8988T (cell line): ENCODE results near the gene S100A13.
A peak's percentile ranks its signal among the peaks of the same experiment; 100 is the strongest.

ENCODE experiments used
- DNase-seq: peaks from one replicate; pipeline ENCODE4 v3.0.0; 2011

The S100A13 gene

DNA sequence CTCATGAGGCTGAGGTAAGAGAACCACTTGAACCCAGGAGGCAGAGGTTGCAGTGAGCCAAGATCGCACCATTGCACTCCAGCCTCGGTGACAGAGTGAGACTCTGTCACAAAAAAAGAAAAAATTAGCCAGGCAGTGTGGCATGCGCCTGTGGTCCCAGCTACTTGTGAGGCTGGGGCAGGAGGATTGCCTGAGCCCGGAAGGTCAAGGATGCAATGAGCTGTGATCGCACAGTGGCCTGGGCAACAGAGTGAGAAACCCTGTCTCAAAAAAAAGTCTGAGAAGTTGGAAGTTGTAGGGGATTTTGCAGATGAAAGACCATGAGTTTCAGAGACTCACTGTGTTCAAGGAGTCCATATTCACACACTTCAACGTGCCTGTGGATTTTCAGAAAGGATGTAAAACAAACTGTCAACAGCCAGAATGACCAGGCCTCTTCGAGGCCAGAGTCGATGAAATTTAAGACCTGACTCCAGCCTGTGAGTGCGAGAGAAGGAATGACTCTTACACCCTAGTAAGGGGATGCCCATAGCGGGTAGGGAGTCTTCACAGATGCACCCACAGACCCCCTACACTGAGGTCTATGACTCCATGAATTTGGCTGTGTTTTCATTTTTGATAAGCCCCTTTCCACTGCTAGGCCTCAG is 2.2 kb downstream of the S100A13 start:
- no peak for DNase-seq

DNA sequence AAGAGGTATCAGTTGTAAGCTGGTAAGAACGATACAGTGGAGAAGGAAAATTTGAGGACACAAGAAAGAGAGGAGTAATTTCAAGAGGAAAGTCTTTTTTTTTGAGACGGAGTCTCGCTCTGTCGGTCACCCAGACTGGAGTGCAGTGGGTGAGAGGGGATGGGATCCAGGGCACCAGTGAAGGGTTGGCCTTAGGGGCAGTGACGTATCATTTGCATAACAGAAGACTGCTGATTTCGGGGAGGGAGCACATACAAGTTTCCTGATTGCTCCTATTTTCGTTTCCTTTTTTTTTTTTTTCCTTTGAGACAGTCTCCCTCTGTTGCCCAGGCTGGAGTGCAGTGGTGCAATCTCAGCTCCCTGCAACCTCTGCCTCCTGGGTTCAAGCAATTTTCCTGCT is 4.2 kb downstream of the S100A13 start:
- no peak for DNase-seq

DNA sequence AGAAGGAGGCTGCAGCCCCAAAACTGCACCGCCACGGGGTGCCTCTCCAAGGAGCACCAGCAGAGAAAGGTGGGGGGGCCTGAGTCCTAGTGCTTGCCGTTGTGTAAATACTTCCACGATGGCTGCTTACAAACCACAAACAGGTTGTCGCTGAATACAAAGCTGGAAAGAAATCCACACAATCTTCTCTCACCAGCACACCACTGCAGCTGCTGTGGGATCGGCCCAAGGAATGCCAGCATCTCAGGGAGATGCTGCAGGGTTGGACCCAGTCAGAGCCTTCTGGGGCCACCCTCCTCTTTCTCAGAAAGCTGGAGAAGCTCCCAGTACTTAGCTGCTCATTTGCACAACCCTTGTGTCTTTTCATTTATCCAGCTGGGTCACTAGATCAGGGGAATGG is 8.1 kb downstream of the S100A13 start:
- DNase-seq, result no peak

DNA sequence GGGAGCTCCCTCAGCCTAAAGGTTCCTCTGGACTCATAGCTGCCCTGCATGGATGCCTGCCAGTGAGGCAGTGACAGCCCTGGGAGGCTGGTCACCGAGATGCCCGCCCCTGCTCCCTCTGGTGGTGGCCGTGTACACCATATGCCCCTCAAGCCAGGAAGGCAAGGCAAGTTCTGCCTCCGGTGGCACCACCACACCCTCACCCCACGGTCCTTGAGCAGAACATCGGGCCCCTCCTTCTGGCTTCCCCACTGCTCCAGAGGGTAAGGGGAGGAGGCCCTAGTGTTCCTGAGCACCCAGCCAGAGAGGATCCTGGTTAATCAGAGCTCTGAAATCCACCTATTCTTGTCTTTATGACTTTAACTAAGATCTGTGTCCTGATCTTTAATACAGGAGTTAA is 9.6 kb downstream of the S100A13 start:
- no peak for DNase-seq

DNA sequence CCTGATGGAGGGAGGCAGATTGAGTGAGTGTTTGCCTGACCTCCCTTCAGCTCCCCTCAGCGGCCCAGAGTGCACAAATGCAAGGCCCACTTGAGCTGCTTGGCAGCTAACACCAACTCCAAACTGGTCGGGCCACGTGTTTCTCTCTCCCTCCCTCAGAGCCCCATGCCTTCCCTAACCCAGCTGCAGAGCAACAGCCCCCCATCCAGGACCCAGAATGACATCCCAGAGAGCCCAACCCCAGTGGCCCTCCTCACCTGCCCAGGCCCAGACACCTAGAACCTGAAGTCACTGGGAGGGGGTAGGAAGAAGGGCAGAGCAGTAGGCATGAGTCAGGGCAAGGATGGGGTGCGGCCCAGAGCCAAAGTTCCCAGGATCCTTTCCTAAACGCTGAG is 10.4 kb downstream of the S100A13 start:
- no peak for DNase-seq

DNA sequence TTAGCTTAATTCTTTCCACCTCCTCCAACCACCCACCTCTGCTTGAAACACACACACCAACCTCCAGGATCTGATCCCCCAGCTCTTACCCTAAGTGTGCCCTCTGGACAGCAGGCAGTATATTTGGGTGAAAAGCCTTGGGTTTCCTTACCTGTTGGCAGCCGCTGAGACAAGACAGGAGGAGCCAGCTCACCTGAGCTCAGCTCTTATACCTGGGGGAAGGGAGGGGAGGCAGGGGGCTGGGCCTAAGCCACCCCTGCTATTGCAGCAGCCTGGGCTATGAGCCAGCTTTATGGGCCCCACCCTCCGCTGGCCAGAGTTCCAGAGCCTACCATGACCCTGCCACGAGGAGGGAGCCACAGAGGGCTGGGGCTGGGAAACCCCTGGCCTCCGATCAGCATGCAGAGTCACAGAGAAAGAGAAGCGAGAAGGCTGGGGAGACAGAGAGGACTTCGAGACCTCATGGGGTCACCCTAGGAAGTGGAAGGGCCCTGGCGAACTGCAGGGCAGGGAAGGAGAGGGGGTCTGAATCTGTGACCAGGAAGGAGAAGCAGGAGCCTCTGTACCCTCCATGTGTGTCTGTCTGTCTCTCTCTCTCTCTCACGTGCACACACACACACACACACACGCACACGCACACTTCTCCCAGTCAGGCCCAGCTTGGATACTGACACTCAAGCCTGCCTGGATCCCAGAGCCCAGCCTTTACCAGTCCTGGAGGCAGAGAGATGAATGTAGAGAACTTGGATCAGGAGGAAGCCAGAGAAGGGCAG is 11.0 kb downstream of the S100A13 start, which contains the start of gene S100A14:
S100A14 (minus strand) TSS at position 182 of the 773 bp plus-strand sequence. CDS start 467 bp downstream, outside the sequence.
- no peak for DNase-seq

DNA sequence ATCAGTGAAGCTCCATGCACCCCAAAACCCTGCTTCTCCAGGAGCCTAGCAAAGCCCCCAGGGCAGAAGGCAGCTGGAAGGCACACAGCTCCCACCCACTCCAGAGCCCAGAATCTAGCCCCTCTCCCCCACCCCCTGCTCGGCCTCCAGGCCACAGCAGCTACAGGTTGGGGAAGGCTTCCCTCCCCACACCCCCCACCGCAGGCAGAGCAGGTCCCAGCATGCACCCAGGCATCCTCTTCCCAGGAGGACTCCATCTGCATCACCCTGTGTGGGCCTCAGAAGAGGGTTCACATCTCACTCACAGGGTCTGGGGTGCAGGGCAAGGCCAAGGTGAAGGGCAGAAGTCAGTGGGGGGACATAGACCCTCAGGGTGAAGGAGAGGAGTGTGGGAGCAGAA is 11.9 kb downstream of the S100A13 start:
- DNase-seq, result no peak

DNA sequence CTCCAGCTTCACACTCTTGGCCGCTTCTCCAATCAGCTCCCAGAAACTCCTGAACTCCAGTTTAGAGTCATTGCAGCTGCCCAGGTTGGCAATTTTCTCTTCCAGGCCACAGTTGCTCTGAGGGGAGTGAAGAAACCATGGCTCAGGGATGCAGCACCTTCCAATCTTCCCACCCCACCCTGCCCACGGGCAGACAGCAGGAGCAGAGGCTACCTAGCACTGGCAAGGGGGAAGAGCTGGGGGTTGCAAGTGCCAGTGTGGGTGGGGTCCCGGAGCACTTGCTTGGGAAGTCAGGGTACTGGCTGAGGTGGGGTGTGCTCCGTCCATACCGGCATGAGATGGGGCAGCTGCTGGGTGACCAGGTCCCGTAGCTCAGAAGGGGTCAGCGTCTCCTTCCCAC is 12.4 kb downstream of the S100A13 start:
- DNase-seq, result no peak

DNA sequence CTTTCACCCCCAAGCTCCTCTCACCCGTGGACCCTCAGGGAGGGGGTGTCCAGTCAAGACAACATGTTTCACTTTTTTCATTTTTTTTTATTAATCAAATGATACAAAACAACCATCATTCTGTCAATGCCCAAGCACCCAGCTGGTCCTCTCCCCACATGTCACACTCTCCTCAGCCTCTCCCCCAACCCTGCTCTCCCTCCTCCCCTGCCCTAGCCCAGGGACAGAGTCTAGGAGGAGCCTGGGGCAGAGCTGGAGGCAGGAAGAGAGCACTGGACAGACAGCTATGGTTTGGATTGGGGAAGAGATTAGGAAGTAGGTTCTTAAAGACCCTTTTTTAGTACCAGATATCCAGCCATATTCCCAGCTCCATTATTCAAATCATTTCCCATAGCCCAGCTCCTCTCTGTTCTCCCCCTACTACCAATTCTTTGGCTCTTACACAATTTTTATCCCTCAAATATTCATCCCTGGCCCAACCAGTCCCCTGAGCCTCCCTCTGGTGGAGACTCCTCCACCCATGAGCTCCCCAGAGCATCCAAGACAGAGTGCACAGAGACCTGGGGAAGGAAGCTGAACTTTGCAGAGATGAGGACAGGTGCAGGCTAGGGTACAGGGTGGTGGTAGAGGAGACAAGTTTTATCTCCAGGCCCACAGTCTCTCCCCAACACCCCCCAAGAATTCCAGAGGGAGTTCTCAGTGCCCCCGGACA is 13.0 kb downstream of the S100A13 start:
- no peak for DNase-seq

DNA sequence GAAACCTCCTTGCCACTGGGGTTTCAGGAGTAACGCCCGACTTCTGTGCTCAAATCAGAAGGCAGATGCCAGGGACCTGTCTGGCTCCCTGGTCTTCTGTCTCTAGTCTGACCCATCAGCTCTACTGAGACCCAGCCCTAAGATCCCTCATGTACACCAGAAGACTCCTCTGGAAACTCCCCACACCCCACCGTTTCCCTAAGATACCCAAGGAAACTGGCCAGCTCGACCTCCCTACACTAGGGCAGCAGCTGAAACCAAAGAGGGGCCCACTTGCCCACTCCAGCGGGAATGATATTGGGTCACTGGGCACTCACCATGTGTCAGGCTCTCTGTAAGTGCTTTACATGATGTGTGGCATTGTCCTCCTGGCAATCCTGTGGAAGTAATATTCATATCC is 13.9 kb downstream of the S100A13 start:
- no peak for DNase-seq

DNA sequence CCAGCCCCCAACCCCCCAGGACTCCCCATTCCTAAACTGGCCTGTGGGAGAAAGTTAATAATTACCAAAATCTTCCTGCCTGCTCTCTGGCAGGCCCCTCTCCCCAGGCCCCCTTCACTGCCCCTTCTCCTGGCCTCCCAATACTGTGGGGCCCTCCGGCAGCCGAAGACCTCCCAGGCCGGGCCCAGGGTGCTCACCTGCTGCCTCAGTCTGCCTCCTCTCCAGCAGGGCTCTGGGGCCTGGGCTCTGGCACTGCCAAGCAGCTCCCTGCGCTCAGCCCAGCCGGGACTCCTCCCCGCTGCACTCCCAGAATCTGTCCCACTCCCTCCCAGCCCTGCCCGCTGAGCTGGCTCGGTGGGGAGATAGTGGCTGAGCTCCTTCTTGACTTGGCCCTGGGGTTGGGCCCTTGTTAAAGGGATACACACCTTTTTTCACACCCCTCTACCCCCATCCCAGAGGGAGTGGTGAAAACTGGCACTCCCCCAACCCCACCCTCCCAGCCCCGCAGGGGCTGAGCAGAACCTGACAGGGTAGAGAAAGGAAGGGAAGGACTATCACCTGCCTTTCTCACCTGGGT is 14.5 kb downstream of the S100A13 start, which contains the start of gene S100A16:
S100A16 (minus strand) TSS at position 383 of the 577 bp plus-strand sequence. CDS start 4,986 bp downstream, outside the sequence.
- peak; percentile 79 for DNase-seq

DNA sequence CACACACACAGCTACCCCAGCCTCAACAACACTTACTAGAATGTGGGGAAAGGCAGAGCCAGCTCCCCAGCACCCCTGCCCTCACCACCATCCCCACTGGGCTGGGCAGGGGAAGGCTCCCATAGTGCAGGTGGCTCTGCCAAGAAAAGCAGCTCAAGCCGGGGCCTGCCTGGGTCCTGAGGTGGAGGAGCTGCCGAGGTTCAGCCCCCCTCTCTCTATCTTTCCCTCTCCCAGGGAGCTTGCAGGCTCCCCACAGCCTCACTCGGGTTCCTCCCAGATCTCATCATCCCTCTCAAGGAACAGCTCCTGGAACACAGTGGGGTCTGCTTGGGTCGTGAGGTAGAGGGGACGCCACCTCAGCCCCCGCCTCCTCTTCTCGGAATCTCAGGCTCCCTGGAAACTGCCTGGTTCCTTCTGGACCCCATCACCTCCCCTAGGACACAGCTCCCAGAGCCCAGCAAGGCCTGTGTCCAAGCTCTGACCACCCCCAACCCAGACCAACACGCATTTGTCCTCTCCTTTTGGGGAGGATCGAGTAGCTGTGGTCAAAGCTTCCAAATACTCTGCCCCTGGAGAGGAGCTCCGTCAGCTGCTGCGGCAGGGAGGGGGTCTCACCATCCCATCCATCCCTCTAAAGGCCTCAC is 15.1 kb downstream of the S100A13 start:
- no peak for DNase-seq

DNA sequence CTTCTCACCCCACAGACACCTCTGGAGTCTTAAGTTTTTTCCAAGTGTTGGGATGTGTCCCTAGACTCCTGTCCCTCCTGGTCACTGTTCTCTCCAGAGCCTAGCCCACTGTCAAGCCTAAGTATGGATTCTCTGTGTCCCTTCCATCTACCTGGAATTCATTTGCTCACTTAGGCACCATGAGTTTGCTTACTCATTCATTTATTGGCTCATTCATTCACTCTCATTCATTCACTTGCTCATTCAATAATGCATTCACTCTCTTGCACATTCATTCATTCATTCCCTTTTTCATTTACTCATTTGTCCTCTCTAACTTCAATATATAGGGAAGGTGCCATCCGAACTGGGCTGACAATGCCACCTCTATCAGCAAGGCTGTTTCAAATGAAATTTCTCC is 15.9 kb downstream of the S100A13 start:
- no peak for DNase-seq

DNA sequence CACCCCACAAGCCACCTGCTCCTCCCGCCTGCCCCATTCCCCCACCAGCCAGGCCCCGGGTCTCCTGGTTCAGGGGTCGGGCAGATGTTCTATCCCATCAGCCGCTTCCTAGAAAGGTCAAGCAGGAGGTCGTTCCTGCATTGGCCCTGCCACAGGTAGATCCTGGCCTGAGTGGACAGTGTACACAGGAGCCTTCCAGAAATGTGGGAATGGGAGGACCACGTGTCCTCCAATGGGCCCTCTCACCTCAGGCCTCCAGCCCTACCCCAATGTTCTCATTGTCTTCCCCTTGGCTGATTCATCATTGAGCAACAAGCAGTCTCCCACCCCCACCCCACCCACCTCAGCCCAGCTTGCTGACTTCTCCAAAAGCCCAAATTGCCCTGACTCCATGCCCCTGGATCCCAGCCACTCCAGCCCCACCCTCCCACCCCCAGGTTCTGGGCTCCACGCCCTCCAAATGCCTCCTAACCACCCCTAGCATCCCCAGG is 16.4 kb downstream of the S100A13 start:
- DNase-seq, result no peak

DNA sequence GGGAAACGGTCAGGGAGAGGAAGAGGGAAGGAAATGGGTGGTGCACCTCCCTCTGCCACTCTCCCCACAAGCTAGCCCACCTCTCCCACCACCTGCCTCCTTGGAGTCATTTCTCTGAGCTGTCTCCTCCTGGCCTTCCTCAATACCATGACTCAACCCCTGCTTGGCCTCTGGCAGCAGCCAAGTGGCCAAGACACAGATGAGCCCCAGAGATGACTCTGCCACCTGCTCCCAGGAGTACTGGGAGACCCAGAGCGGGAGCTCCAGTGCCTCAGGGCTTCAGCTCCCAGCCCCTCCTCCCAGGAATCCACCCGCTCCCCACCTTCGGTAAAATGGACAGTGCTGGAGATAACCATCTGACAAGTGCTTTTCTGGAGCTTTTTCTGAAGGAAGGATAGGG is 17.0 kb downstream of the S100A13 start:
- no peak for DNase-seq

DNA sequence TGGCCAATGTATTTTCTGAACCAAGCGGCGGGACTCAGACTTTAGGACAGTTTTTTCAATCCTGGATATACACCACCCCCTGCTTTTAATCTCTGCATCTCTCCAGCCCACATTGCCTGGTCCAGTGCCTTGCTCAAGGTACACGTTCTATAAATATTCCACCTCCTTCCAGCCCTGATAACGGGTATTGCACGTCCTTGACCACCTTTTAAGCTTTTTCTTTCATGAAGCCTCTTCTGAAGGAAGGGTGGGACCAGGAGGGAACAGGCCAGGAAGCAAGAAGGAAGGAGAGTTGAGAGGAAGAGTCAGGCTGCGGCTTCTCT is 17.8 kb downstream of the S100A13 start:
- DNase-seq, result no peak

DNA sequence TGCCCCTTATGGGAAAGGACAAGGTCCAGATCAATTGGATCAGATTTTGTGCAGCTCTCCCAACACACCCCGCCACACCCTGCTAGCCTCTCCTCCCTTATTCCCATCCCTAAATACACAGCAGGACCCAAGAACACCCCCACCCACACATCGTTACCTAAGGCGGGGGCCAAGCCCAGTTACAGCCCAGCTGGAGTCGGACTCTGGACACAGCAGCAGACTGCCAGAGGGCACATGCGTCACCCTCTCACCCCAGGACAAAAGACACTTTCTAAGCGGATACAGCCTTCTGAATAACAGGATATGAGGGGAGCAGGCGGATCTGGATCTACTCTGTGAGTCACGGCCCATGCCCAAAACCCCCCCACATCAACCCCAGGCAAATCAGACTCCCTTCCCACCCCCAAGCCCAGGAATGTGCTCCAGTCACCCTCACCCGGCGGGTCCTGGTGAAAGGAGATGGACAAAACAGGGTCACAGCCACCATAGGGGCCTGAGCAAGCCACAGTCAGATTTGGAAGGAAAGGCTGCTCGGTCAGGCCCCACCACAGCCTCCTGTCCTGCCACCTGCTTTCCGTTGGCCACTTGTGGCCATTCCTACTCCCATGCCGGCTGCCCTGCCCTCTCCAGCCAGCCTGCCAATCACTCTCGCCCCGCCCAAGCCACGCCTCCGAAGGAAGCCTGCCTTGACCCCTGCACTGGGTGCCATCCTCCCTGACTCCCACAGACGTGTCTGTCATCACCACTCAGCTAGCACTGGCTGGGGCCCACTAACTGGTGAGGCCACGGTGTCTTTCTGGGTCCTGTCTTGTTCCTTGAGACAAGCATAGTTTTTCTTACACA is 18.3 kb downstream of the S100A13 start:
- DNase-seq, result peak; percentile 86

DNA sequence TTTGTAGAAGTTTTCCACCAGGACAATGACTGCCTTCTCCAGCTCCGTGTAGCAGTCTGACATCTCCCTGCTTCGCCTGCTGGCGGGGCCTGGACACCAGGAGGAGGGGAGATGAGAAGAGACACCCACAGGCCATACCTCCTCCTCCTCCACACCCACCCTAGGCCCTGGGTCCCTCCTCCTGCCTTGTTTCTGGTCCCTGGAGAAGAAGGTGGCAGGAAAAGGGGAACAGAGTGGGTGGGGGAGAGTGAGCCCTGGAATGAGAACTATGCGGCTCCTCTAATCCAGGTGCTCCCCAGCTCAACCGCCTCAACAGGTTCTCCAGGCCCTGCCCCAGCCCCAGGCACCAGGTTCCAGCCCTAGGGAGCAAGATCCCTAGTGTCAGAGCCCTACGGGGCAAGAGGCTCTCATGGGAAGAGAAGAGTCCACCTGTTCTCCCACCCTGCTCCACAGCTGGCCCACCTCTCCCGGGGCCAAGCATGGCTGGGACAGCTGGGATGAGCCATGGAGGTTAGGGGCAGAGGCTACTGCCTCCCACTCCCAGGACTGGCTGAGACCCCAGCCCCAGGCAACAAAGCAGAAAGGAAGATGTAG is 19.1 kb downstream of the S100A13 start:
- no peak for DNase-seq

DNA sequence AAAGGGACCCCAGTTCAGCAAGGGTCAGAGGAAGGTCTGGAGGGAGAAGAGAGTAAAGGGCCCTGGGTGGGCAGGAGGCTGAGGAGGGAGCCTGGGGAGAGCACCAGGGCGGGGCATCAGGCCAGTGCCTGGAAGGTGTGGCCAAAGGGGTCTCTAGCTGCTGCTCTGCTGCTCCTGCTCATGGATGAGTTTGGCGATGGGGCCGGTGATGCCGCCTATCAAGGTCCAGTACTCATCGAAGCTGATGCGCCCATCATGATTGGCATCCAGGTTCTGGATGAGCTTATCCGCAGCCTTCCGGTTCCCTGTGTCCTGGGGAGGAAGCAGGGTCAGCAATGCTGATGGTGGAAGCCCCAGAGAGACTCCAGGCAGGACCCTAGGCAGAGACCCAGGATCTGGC is 19.9 kb downstream of the S100A13 start:
- DNase-seq, result no peak

DNA sequence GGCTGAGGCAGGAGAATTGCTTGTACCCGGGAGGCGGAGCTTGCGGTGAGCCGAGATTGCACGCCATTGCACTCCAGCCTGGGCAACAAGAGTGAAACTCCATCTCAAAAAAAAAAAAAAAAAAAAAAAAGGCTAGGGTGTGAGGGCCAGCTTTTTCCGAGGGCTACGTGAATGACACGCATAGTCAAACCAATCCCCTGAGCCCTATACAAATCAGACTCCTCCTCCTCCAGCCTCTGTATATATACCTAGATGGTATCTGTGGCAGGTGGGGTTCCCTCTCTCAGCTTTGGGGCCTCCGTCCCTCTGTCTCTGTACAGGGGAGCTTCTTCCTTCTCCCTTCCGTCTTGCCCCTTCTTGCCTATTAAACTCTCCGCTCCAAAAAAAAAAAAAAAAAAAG is 21.1 kb downstream of the S100A13 start:
- DNase-seq, result no peak

DNA sequence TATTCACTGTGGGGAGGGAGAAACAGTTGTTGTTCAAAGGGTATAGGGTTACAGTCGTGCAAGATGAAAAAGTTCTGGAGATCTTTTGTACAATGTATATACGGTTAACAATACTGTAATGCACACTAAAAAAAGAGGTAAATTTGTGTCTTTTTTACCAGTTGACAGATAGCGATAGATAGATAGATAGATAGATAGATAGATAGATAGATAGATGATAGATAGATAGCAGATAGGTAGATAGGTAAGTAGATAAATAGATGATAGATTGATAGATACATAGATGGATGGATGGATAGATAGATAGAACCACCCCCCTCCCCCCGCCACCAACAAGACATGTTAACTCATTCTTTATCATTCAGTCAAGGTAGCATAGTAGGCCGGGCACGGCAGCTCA is 24.6 kb downstream of the S100A13 start:
- no peak for DNase-seq

DNA sequence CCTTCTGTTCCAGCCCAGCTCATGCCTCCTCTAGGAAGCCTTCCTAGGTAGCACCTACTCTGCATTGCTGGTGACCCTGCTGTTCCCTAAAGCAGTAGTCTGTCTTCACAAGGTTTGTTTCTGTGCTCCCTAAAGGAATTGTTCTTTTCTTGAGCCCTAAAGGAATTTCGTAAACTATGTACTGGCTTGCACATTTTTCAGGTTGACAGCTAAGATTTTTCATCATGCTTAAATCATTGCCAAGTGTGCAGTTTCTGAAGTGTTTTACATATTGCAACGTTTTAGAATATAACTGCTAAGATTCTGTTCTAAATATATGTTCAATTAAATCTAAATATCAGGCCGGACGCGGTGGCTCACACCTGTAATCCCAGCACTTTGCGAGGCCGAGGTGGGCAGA is 27.5 kb downstream of the S100A13 start:
- DNase-seq, result no peak
